ENCODE measurements around the gene ANKRD34A. TPM values are rescaled to one million over a fixed set of nuclear protein-coding genes. Genes with fewer than 3 reads are reported as not detected.

The ANKRD34A gene
- total and polyA plus RNA-seq, 2 of the 8 experiments (the other 6 are each of a cell fraction or from before 2014, with no cell fraction given): 0.15 to 0.20 TPM

- ChIA-PET POLR2A (ENCODE audit: partially characterized antibody) (interaction anchor here (1.0 to 5.3 kb wide), 4 partner anchors 31 to 40 kb away, joined by 3 to 31 read pairs (median 6); partner anchors contain the start of genes PEX11B, RBM8A and TXNIP), CTCF (ENCODE audit: partially characterized antibody) (interaction anchor here (1.0 to 3.4 kb wide), 5 partner anchors 10 to 113 kb away, joined by 3 to 18 read pairs (median 12); partner anchors contain the start of genes ITGA10, NUDT17 and RBM8A)
- no peak overlapping the region for H3K9ac ChIP-seq (replicated peaks in 1 of 4; ENCODE audit: extremely low read depth in 1 of 4, low read depth in 3 of 4, low read length in 3 of 4)
- H3K56ac ChIP-seq (replicated peaks; ENCODE audit: insufficient read length, low read depth, low read length): no peak overlapping the region
- no peak overlapping the region for H2AK5ac ChIP-seq (ENCODE audit: low read depth, low read length)
- no peak overlapping the region for H2BK20ac ChIP-seq (ENCODE audit: low read length)
- H3K4me3 ChIP-seq (ENCODE audit: extremely low read depth in 1 of 4, insufficient read depth in 2 of 4, low read depth in 3 of 4, low read length in 4 of 4): no peak overlapping the region
- peaks cover 22% of the 10 kb centered on the region for H3K23me2 ChIP-seq (ENCODE audit: low read depth, low read length)
- peaks cover 0 to 20% (median 11%) of the 10 kb centered on the region in 4 experiments; a peak in 6 of 7 replicates for H3K4me1 ChIP-seq (replicated peaks in 1 of 4; ENCODE audit: control insufficient read depth in 3 of 4, insufficient read depth in 4 of 4, low read length in 3 of 4)
- no peak overlapping the region for H2AFZ ChIP-seq (ENCODE audit: low read length)
- H2BK12ac ChIP-seq (ENCODE audit: low read depth, low read length): no peak overlapping the region
- peaks cover 25 to 76% (median 63%) of the 10 kb centered on the region in 4 experiments for H3K27me3 ChIP-seq (replicated peaks in 1 of 4; ENCODE audit: control insufficient read depth in 3 of 4, extremely low read depth in 1 of 4, insufficient read depth in 3 of 4, low read length in 3 of 4)
- H3K27ac ChIP-seq (ENCODE audit: low read depth, low read length): no peak overlapping the region
- H4K8ac ChIP-seq (ENCODE audit: extremely low read depth, insufficient read depth, low read length): no peak overlapping the region
- no peak for DNase-seq (ENCODE audit: low read depth in 1 of 2, low spot score in 2 of 2)
- H3K79me1 ChIP-seq (ENCODE audit: low read depth, low read length): no peaks in the 10 kb centered on the region
- no peak overlapping the region for H4K91ac ChIP-seq (replicated peaks; ENCODE audit: insufficient read length, low read length)
- H3K79me2 ChIP-seq (ENCODE audit: control insufficient read depth in 1 of 2, insufficient read depth in 2 of 2, low read length in 2 of 2): no peaks in the 10 kb centered on the region
- FAIRE-seq: no peak
- H2BK5ac ChIP-seq (ENCODE audit: low read depth, low read length): no peak overlapping the region
- H4K5ac ChIP-seq (ENCODE audit: insufficient read length, low read depth, low read length): no peak overlapping the region
- no peak overlapping the region for H2BK15ac ChIP-seq (ENCODE audit: low read length)
- no peak overlapping the region for H3K18ac ChIP-seq (ENCODE audit: extremely low read depth, low read length)
- TF ChIP-seq POU5F1 (IDR thresholded peaks at IDR 0.05; ENCODE audit: low read depth, low read length) (no peak), SIRT6 (IDR thresholded peaks at IDR 0.05; ENCODE audit: low read length) (no peak), CHD1 (IDR thresholded peaks at IDR 0.05; ENCODE audit: low read depth, low read length) (no peak), HDAC2 (IDR thresholded peaks at IDR 0.05; ENCODE audit: borderline replicate concordance in 1 of 2, low read depth in 2 of 2, low read length in 2 of 2) (no peak)
- H4K20me1 ChIP-seq (replicated peaks in 1 of 2; ENCODE audit: control insufficient read depth in 1 of 2, insufficient read depth in 2 of 2, low read length in 2 of 2): peaks cover 0 to 2% of the 10 kb centered on the region in 2 experiments
- no peak overlapping the region; a peak in 1 of 4 replicates for H3K4me2 ChIP-seq (ENCODE audit: insufficient read depth in 1 of 2, low read depth in 2 of 2, low read length in 2 of 2)
- H3K23ac ChIP-seq (ENCODE audit: insufficient read length): no peak overlapping the region
- no peak overlapping the region for H3K14ac ChIP-seq (ENCODE audit: insufficient read length)
- no peak overlapping the region for H2BK120ac ChIP-seq (replicated peaks; ENCODE audit: low read depth, low read length)
- H3K4ac ChIP-seq (replicated peaks; ENCODE audit: insufficient read length, low read depth, low read length): no peak overlapping the region
- no peaks in the 10 kb centered on the region for H3K9me3 ChIP-seq (ENCODE audit: insufficient read depth in 2 of 2, low read depth in 1 of 2, low read length in 1 of 2)
- H3K36me3 ChIP-seq (ENCODE audit: control insufficient read depth in 2 of 4, insufficient read depth in 4 of 4, low read length in 3 of 4): no peaks in the 10 kb centered on the region
Measured at GRCh38 chr1:145958734-145959133, 5.6 kb downstream of the ANKRD34A start.

All from H1 (cell line).